ENCODE results near the gene PLCH2.

The PLCH2 gene

GRCh38 chr1:2554621-2555387, 78.7 kb downstream of the PLCH2 start:
- Histone ChIP-seq H3K36me3 (ENCODE audit: insufficient read depth, low read length) (no peaks in the 10 kb centered on the region), H3K9me3 (ENCODE audit: low read depth, low read length) (no peaks in the 10 kb centered on the region), H3K27ac (no peak overlapping the region), H3K4me3 (no peak overlapping the region), H3K9ac (ENCODE audit: insufficient read length) (no peak overlapping the region)
- DNase-seq (ENCODE audit: low read depth, low spot score): no peak
- TF ChIP-seq FOXP2 (optimal IDR thresholded peaks at IDR 0.05; ENCODE audit: control extremely low read depth, extremely low read length, insufficient read depth) (no peak), POLR2AphosphoS5 (IDR thresholded peaks at IDR 0.05; ENCODE audit: borderline replicate concordance, low read depth, low read length) (no peak), EZH2 (IDR thresholded peaks at IDR 0.05) (no peak)
